HG03108 (cell line): ENCODE measurements around the gene IL21.
A peak's percentile ranks its signal among the peaks of the same experiment; 100 is the strongest.
"Not testable (repeated sequence)": the region's sequence is repeated elsewhere in the genome, so short reads cannot be mapped to it uniquely, and the experiment has no call there.

Experiments used
- ATAC-seq: cut with Tn5 transposase; IDR thresholded peaks from one replicate; pipeline ENCODE4 v1.9.1; 2021; ENCODE audit warnings: moderate library complexity; ENCODE audit not compliant: unreplicated experiment

IL21 gene

DNA sequence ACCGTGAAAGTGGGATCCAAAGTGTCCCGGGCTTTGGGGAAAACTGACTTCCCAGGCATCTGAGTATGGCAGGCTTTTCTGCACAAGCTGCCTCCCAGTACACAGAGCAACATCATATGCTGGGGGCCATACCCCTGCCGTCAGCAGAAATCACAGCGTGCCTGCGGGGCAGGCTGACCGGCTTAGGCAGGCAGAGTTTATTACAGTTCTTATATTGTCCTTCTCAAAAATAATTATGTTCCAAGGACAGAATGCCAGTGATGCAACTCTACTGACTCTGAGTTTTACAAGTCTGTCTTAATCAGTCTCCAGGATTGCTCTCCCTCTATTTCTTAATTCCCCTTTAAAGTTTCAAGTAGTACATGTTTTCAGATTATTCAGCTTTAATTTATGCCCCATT lies 37.0 kb downstream of the IL21 start:
- no peak for ATAC-seq

DNA sequence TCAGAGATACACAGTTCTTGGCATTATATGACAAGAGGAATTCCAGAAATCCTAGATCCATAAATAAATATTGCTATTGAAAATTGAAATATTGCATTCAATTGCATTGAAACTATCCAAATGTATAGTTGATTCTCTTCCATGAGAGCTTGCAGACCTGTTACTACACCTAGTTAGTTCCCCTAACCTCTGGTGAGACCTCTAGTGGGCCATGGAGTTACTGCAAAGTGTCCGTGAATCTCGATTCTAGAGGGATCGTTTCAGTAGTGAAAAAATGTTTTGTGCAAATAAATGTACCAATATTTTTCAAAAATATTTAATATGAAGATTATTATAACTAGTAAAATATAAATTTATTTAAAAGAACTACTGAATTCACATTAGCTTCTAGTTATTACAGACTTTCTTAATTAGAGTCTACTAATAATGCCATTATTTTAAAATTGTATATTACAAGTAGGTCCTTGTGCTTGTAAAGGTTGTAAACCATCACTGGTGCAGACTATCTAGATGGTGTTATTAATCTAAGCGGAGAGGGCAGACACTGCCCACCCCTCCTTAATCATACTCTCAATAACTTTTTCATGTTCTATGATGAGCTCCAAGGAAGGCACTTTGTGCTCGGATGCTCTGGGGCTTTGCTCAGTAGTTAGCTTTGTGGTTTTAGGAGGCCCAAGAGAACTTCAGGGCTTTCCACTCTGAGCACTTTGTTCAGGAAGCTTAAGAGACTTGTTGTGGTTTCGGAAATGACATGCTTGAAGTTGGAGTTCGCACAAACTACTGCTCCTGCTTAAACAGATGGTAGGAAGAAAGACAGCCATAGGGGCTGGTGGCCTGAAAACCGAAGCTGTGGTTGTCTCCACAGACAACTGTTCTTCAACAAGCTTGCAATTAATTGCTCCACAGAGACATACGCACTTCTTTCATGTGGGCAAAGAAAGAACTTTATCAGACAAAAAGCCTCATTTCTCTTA lies 42.8 kb downstream of the IL21 start:
- ATAC-seq, result peak; percentile 76

DNA sequence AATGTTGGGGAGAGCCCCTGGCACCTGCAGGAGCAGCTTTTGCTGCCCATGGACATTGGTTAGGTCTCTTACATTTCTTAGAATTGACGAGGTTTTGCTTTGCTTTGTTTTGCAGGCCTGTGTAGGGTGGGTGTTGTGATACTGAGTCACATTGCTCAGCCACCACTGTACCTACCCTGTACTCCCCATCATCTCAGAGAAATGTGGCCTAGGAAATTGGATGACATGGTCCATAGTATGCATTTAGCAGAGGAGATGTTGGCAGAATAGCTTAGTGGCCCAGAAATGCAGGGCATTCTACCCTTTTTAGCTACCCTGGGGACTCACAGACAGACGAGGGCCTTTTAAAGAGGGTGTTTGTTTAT lies 43.7 kb downstream of the IL21 start:
- no peak for ATAC-seq

DNA sequence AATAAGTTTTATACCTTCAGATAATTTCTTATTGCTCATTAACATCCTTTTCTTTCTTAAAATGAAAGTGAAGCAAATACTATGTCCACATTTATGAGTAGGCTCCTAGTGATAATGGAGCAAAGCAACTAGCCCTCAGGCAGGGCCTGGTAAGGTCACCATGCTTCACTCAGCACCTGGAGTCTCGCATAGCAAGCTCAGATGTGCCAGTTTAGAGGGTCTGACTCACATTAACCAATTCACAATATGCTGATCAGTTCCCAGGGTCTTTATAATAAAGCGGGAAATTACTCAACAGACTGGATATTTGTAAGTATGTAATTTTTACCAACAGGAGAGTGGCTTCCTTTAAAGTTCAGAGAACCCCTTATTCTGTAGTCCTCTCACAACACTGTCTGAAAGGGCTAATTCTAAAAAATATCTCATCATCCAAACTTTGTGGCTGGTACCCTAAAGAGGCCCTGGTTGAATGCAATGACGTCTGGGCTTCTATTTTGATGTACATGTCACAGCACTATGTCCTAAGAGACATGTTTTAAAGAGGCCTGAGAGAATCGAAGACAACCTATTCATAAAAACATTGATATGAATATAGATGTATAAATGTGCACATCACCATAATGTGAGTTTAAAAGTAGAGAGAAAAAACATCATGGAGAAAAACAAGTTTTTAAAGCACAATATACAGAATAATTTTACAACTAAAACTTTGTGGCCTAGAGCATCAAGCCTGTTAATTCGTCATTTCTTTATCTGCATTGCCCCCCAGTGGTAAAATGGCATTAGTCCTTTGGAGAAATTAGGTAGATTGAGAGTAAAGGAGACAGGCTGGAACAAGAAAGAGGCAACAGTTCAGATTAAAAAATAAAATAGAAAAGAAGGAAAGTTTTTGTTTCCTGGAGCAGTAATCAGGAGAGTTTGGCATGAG lies 44.3 kb downstream of the IL21 start:
- ATAC-seq, result no peak

DNA sequence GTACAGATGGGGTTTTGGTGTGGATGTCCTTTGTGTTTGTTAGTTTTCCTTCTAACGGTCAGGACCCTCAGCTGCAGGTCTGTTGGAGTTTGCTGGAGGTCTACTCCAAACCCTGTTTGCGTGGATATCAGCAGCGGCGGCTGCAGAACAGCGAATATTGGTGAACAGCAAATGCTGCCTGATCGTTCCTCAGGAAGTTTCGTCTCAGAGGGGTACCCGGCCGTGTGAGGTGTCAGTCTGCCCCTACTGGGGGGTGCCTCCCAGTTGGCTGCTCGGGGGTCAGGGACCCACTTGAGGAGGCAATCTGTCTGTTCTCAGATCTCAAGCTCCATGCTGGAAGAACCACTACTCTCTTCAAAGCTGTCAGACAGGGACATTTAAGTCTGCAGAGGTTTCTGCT lies 46.5 kb downstream of the IL21 start:
- ATAC-seq, result not testable (repeated sequence)

DNA sequence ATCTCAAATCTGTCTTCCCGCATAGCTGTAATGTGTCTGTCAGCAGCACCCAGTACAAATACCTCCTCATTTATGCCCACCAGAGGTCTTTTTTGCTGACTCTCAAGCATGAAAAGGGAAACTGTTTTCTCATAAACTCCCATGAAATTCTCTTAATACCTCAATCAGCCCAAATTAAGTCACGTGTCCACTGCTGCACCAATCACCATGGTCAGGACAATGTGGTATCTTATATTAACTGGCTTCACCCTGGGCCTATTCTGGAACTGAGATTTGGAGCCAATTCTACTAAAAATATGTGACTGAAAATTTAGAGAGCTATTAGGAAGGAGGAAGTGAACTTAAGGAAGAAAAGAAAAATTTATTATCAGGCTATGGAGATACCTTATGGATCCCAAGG lies 58.4 kb downstream of the IL21 start:
- ATAC-seq, result no peak
